G401.6 (cell line): ENCODE results near the gene IFNGR1.
"Not testable (repeated sequence)": the region's sequence is repeated elsewhere in the genome, so short reads cannot be mapped to it uniquely, and the experiment has no call there.

Experiments used
- FAIRE-seq: peaks from 2 replicates; lab custom pipeline; 2012; peaks lifted over from hg19 to GRCh38; lab: Jason Lieb, UNC

Gene IFNGR1

DNA sequence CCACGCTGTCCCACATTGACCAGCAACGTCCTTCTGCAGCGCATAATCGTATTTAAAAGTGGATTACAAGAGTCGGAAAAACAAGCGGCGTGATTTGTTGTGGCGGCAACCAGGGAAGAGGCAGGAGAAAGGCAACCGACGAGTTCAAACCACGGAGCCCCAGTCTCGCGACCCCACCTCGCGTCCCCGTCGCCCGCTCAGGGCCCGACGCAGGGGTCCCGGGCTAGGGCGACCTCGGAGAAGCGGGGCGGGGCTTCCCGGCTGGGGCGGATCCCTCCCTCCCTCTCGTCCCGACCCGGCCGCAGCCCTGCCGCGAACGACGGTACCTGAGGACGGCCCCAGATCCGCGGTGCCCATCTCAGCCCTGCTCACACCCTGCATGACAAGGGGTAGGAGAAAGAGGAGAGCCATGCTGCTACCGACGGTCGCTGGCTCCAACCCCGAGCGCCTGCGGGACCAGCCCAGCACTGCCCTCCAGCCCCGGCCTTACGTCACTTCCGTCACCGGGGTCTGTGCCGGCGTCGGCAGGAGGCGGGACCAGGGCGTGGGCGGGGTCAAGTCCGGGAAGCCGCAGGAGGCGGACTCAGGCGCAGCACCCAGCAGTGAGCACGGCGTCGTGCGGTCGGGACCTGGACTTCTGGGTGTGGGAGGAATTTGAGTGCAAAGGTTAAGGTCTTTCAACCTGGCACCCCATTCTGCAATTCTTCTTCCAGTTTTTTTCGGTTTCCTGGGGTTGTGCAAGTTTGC is at the start of gene IFNGR1:
Gene IFNGR1, minus strand, starts transcription at position 469 of the 747 bp plus-strand sequence. Its CDS starts 58 bp downstream, at position 411.
- no peak for FAIRE-seq

DNA sequence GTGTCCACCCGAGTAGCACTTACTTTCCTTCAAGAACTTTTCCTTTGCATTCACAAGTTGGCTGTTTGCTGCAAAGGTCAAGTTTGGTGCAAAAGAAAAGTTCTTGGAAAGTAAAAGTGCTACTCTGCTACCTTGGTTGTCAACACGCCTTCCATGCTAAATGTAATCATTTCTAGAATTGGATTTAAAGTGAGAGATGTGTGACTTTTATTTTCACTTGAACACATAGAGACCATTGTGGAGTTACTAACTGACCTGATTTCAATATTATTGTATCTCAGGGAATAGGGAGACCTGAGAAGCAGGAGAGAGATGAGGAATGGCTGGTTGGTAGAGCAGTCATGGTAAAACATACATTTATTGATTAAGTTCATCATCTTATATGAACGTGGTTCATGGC is 49.7 kb upstream of the IFNGR1 start:
- FAIRE-seq: no peak

DNA sequence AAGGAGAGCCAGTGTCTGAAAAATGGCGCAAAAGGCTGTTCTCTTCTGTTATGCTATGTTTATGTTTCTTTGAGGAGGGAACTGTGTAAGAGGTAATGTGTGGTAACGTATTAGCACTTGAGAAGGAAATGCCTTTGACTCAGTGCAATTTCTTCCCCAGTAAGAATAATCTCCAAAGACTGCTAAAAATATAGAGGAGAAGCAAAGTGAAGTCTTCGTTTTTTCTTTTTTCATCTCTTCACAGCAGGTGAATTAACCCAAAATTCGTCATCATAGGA is 47.1 kb upstream of the IFNGR1 start:
- FAIRE-seq: no peak

DNA sequence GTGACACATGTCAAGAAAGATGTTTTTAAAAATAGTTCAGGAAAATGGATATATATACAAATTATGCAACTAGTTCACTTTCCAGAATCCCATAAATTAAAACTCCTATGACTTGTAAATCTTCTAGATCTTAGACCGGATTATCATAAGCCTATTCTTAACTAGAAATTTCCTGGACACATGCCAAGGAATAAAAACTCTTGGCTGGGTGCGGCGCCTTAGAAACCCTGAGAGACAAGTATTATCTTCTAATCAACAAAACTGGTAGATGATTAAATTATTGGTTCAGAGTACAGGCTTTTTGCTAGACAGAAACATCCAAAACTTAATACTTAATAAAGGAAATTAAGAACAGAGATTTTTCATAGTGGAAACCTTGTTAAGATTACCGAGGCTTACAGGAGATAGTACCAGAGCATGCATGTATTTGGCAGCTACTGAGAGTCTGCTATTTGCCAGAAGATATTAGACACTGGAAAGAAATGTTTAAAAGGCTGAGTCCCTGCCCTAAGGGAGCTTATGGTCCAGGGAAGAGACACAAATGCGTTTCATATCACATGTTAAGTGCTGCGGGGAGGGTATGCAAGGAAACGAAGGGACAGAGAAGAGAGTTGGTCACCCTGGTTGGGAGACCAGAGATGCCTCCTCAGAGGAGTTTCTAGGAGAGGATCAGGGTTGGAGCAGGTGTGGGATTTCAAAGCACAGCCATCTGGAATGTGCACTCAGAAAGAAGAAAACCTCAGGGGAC is 46.5 kb upstream of the IFNGR1 start:
- FAIRE-seq: no peak

DNA sequence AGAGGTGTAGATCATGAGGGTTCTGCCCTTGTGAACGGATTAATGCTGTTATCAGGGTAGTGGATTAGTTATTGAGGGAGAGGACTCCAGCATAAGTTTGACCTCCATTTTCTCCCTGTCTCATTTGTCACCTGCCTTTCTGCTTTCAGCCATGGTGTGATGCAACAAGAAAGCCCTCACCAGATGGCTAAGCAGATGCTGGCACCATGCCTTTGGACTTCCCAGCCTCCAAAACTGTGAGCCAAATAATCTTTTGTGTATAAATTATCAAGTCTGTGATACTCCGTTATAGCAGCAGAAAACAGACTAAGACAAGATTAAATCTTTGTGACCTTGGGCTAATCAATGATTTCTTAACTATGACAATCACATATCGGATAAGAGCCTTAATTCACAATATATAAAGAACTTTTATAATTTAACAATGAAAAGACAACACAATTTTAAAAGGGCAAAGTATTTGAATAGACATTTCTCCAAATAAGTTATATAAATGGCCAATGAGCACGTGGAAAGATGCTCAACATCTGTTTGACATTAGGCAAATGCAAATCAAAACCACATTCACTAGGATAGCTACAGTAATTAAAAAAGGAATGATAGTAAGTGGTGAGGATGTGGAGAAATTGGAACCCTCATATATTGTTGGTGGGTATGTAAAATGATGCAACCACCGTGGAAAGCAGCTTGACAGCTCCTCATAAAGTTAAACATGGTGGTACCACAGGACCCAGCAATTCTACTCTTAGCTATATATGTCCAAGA is 45.3 kb upstream of the IFNGR1 start:
- FAIRE-seq: no peak

DNA sequence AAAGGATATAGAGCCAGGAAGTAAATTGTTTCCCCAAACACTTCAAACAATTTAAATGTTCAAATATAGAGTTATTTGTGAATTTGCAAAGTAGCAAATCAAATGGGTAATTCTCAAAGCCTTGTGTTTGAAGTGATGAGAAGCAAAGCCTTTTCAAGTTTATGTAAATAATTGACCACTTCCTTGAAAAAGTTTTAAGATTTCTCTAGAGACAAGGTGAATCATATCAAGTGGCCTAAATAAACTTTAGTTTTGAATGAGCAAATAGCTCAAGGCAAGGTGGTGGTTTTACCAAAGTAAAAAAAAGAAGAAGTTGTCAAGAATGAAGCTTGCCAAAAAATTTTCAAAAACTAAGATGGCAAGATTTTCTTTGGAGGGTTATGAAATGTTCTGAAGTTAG is 42.6 kb upstream of the IFNGR1 start:
- FAIRE-seq: no peak

DNA sequence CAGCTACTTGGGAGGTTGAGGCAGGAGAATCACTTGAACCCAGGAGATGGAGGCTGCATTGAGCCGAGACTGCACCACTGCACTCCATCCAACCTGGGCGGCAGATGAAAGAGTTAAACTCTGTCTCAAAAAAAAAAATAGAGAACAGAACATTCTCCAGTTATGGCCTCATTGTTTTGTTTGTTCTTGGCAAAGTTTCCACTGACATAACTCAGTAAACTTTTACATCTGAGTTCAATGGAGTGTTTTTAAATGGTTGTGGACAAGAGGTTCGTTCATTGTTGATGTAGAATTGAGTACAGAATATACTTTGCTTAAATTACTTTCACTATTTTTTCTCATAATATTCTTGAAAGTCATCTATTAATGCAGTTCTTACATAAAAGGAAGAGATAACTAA is 42.2 kb upstream of the IFNGR1 start:
- FAIRE-seq: no peak

DNA sequence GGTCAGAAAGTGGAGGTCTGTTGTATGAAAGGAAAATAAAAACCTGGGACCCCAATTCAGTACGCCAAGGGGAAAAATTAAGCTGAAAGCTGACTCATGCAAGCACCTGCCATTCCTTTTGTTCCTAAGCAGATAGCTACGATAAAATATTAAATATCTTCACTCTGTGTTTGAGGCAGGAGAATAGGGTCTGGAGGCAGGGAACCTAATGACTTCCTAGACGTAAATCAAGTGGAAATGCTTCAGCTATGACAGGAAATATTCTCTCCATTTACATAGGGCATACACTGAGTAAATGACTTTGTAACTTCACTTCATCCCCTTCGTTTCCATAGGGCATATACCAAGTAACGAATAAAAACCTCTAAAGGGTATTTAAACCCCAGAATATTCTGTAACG is 41.0 kb upstream of the IFNGR1 start:
- FAIRE-seq: no peak

DNA sequence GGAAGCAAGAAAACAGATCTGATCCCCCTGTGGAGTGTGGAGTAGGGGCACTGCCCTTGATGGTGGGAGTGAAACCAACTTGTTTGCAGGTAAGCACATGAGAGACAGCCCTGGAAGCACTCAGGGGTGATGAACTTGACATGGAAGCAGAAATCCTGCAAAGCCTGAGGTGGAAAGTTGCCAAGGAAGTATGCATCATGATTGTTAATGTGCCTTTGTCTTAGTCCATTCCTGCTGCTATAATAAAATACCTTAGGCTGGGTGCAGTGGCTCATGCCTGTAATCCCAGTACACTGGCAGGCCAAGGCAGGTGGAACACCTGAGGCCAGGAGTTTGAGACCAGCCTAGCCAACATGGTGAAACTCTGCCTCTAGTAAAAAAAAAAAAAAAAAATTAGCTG is 40.2 kb upstream of the IFNGR1 start:
- FAIRE-seq: no peak

DNA sequence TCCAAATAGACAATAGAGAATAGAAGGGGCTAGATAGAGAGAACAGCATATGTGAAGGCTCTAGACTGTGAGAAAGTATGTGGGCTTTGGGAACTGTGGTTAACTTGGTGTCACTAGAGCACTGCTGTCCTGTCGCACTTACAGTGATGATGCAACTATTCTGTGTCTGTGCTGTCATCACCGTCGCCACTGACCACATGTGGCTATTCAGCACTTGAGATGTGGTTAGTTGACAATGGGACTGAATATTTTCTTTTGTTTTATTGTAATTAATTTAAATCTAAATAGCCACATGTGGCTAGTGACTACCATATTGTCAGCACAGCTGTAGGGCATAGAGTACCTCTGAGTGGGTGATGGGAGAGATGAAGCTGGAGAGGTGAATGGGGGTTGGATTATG is 39.0 kb upstream of the IFNGR1 start:
- no peak for FAIRE-seq

DNA sequence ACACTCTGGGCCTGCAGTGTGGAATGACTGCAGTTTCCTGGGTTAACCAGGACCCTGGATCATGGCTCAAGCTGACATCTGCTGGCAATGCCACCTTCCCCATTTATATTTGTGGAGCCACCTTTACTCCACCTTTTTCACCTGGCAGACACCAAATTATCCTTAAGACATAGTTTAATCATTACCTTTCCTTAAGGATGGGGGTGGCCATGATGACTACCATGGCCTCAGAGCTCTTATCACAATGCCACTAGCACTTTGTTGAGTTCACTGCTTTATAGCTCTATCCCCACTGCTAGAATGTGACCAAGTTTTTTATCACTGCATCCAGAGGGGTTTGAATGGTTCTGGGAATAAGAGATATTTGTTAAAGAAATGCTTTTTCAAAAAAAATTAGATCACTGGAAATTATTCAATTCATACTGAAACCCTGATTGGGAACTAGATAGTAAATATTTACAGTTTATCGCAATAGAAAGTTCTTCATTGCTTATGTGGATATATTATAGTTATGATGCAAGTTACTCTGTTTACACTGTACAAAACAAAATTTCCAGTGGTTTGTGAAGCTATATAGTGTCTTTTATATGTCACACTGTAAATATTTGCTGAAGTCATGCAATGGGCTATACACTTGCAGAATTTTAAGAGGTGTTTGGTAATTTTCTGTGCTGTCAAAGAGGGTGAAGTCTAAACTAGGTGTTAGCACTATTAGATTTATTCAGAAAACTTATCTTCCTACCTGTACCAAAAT is 37.3 kb upstream of the IFNGR1 start:
- FAIRE-seq: no peak

DNA sequence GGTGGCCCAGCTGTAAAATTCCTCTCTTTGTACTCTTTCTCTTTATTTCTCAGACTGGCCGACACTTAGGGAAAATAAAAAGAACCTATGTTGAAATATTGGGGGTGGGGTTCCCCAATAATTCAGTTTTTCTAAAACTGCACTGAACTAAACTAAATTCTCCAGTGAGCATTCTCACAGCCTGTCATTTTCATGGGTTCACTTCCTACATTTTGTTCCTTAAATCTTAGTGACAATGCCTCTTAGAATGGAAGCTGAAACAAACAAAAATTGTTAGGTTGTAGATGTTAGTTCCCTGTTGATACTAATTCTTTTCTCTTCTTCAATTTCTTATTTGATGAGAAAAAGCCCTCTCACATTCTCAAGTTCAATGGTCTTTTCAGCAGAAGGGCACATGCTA is 35.8 kb upstream of the IFNGR1 start:
- FAIRE-seq: no peak

DNA sequence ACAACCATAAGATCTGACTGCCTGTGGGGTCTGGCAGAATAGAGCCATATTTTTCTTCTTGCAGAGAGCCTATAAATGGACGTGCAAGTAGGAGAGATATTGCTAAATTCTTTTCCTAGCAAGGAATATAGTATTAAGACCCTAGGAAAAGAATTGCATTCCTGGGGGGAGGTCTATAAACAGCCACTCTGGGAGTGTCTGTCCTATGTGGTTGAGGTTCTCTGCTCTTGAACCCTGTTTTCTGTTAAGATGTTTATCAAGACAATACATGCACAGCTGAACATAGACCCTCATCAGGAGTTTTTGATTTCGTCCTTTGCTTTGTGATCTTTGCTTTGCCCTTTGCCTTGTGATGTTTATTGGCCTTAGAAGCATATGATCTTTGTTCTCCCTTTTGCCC is 35.2 kb upstream of the IFNGR1 start:
- FAIRE-seq: not testable (repeated sequence)

DNA sequence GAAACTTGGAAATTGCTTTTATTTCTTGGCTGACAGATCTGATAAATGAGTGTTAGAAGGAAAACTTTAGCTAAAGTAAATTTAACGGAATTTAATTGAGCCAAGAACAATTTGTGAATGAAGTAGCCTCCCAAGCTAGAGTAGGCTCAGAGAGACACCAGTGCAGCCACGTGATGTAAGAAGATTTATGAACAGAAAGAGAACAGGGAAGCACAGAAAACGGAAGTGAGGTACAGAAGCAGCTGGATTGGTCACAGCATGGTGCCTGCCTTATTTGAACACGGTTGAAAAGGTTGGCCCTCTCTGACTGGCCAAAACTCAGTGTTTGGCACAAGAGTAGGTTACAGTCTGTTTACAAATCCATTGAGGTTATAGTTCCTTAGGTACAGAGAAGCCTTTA is 29.5 kb upstream of the IFNGR1 start:
- no peak for FAIRE-seq

DNA sequence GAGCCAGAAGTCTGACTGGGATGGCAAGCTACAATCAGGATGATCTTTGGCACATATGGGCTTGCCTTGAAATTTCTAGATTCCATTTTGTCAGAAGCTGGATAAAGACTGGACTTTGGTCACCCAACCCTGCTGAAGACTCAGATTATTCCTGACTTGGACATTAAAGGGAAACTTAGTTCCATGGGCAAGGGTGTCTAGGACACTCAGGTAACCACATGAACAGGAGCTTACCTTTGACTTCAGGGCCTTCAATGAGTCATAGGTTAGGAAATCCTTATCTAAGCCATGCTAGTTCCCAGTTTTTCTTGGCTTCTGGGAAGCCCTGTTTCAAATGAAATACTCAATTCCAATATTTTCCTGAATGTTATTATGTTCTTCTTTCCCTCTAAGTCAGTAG is 28.5 kb upstream of the IFNGR1 start:
- no peak for FAIRE-seq

DNA sequence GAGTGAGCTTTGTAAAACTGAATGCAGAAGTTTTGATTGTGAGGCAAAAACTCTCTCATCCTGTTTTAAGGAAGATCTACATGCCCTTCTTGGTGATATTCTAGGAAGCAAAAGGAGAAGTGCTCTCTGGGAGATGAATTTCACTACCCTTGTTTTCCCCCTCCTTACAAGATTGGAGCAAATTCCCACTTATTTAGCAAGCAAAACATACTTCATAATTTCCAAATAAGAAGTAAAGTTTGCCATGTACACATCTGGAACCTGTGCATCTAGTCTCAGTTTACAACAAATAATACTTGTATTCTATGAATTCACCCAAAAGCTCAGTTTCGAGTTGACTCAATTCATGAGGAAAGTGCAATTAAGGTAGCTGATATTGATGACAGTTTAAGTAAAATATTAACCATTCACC is 27.6 kb upstream of the IFNGR1 start:
- FAIRE-seq: no peak

DNA sequence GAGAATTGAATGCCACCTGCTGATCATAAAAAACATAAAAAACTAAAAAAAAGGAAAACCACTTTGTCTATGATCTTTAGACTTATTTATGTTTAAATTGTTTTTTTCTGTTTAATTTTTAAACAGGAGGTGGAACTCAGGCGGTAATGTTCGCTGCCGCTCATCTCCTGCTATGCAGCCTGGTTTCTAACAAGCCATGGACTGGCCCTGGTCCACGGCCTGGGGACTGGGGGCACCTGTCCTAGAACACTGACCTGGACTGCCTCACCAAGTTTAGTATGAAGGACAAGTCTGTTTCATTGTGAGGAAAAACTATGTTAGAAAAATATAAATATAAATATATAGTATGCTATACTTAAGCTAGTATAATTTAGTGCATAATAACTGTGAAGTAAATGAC is 27.0 kb upstream of the IFNGR1 start:
- FAIRE-seq: no peak

DNA sequence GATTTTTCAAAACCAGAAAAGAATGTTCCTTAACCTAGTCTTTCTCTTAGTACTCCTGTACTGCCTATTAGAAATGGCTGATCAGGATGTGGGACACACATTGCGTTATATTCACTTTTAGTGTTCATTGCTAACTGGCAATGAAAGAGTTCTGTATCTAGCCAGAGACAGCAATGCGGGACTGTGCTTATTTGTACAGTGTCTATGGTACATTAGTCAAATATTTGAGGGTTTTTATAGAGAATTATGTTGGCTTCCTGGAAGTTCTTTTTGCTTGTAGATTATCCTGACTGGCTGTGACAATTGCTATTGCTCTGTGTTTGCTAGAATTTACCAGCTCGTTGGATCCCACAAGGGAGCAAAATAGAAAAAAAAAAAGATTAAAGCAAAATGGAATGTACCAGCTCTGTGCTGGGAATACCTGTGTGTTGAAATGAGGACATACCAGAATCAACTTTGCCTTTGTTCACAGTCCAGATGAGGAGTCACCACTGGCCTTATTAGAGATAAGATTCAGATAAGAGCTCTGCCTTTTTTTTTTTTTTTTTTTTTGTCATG is 22.4 kb upstream of the IFNGR1 start:
- no peak for FAIRE-seq

DNA sequence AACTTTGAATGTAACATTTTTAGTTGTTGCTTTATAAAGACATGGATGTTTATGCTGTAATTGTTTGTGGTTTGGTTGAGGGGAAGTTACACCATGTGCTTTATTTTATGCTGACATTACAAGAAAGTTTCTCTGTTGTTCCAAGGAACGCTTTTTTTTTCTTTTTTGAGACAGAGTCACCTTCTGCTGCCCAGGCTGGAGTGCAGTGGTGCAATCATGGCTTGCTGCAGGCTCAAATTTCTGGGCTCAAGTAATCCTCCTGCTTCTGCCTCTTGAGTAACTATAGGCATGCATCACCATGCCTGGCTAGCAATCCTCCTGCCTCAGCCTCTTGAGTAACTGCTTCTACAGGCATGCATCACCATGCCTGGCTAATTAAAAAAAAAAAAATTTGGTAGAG is 21.0 kb upstream of the IFNGR1 start:
- FAIRE-seq: no peak

DNA sequence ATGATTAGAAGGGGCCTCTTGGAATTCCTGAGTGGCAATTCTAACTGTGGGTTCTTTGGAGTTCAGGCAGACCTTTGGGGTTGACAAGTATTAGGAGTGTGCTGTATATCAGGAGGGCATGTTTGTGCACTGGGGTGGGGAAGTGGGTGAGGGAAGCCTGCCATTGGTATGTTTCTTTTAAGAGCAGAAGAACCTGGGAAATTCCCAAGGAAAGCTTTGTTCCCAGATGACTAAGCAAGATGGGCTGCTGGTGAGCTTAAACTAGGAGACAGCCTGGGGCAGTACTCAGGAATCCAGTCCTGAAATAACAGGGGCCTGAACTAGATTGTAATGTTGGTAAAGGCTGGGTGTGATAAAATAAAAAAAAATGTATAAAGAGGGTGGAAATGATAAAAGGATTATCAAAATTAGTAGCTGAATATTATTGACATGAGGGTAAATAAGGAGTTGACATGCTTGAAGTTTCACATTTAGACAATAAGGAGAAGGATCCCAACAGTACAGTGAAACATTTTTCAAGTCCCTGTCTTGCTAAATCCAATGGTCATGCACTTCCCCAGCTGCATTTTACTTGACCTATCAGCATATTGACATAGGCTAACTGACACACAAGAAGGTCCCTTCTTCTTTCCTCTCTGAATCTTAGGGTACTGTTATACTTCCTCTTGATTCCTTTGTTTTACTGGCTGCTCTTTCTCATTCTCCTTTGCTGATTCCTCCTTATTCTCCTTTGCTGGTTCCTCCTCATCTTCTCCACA is 18.4 kb upstream of the IFNGR1 start:
- no peak for FAIRE-seq

DNA sequence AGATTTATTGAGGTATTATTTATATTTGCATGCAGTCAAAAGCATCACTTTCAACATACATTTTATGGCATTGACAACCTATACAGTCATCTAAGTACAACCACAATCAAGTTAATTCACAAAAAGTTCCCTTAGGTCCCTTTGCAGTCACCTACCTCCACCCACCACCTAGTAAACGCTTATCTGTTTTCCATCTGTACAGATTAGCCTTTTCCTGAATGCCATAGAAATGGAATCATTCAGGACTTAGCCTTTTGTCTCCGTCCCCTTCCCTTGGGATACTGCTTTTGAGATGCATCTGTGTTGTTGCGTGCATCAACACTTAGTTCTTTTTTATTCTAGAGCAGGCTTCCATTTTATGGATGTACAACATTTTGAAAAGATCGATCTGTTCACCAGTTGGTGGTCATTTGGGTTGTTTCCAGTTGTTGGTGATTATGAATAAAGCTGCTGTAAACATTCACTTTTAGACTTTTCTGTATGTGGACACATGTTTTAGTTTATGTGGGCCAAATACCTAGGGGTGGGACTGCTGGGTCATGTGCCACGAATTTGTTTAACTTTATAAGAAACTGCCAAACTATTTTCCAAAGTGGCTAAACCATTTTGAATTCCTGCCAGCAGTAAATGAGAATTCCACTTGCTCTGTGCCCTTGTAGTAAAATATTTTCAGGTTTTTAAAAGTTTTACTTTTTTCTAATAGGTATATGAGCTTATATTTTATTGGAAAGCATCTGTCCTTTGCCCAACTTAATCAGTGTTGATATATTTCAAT is 17.6 kb upstream of the IFNGR1 start:
- no peak for FAIRE-seq
